Calu3 (cell line): Measurements from ENCODE around the gene LITAFD. TPM values are rescaled to one million over a fixed set of nuclear protein-coding genes. Genes with fewer than 3 reads are reported as not detected.
"Not testable (repeated sequence)": the region's sequence is repeated elsewhere in the genome, so short reads cannot be mapped to it uniquely, and the experiment has no call there.

ENCODE experiments used
- BruUV-seq: library from RNA; stranded (reverse); fragments of 400-500 nt; replicated peaks from 2 replicates; lab custom pipeline; 2021; lab: Mats Ljungman, UMichigan
- CTCF ChIA-PET: fragments of 300-600 bp; sonication (Branson Sonifier 250); formaldehyde crosslinking; loops from one replicate; lab custom pipeline; 2022; ENCODE audit warnings: antibody characterized with exemption; lab: Charles Lee
- DNase-seq: peaks from one replicate; pipeline ENCODE4 v3.0.0; 2022
- H3K27ac Mint-ChIP-seq: one replicate; pipeline ENCODE4 v1.8.0; 2022; ENCODE audit warnings: mixed read lengths; ENCODE audit not compliant: unreplicated experiment
- H3K27me3 Mint-ChIP-seq: one replicate; pipeline ENCODE4 v1.8.0; 2022; ENCODE audit warnings: mixed read lengths; ENCODE audit not compliant: unreplicated experiment
- H3K36me3 Mint-ChIP-seq: one replicate; pipeline ENCODE4 v1.8.0; 2022; ENCODE audit warnings: mild to moderate bottlenecking, moderate library complexity, mixed read lengths; ENCODE audit not compliant: insufficient read depth, unreplicated experiment
- H3K4me1 Mint-ChIP-seq: one replicate; pipeline ENCODE4 v1.8.0; 2022; ENCODE audit warnings: mild to moderate bottlenecking, low read depth, mixed read lengths; ENCODE audit not compliant: unreplicated experiment
- H3K4me3 Mint-ChIP-seq: one replicate; pipeline ENCODE4 v1.8.0; 2022; ENCODE audit warnings: mild to moderate bottlenecking, low read depth, moderate library complexity, mixed read lengths; ENCODE audit not compliant: unreplicated experiment
- H3K9me3 Mint-ChIP-seq: one replicate; pipeline ENCODE4 v1.8.0; 2022; ENCODE audit warnings: low read depth, mixed read lengths; ENCODE audit not compliant: unreplicated experiment
- CTCF ChIP-seq: fragments of 200-600 bp; IDR thresholded peaks from one replicate; pipeline ENCODE4 v1.8.0; 2022; ENCODE audit warnings: antibody characterized with exemption; ENCODE audit not compliant: unreplicated experiment
- intact Hi-C: fragments of 100-400 bp; cut with micrococcal nuclease; formaldehyde crosslinking; loops from one replicate; pipeline ENCODE4 v1.10.0; 2022; ENCODE audit not compliant: unreplicated experiment
- total RNA-seq: library from RNA; stranded (reverse); gene quantifications from 2 replicates; pipeline ENCODE4 v1.2.3, GENCODE V29; 2022

Gene LITAFD
- total RNA-seq, 1 experiment from 2014 or later: not detected

GRCh38 chr16:8872967-8873865 is 8.9 kb upstream of the LITAFD start:
- H3K27me3 Mint-ChIP-seq: no peaks in the 10 kb centered on the region
- no peak overlapping the region for H3K4me3 Mint-ChIP-seq
- H3K27ac Mint-ChIP-seq: no peak overlapping the region
- peaks cover 16% of the 10 kb centered on the region for H3K36me3 Mint-ChIP-seq
- TF ChIP-seq CTCF: no peak
- no peak for DNase-seq
- H3K4me1 Mint-ChIP-seq: peaks cover 28% of the 10 kb centered on the region
- no TSS peak for BruUV-seq
- H3K9me3 Mint-ChIP-seq: no peaks in the 10 kb centered on the region
- CTCF ChIA-PET: interaction anchor here (0.5 to 1.1 kb wide), 3 partner anchors 82 to 266 kb away, joined by 4 to 6 read pairs (median 4); no protein-coding TSS in a partner anchor
- intact Hi-C loops: no loop called here

- intact Hi-C loops, DNase-seq, H3K4me3 Mint-ChIP-seq, H3K9me3 Mint-ChIP-seq, H3K27me3 Mint-ChIP-seq, BruUV-seq, H3K27ac Mint-ChIP-seq: not testable (repeated sequence)
- H3K36me3 Mint-ChIP-seq: peaks cover 15% of the 10 kb centered on the region
- H3K4me1 Mint-ChIP-seq: peaks cover 33% of the 10 kb centered on the region
- CTCF ChIA-PET: interaction anchor here (0.7 kb wide), 1 partner anchor 82 kb away, joined by 4 read pairs; no protein-coding TSS in a partner anchor
Observed at GRCh38 chr16:8873866-8874195, 8.3 kb upstream of the LITAFD start.

- no TSS peak for BruUV-seq
- no peaks in the 10 kb centered on the region for H3K27me3 Mint-ChIP-seq
- peaks cover 29% of the 10 kb centered on the region for H3K4me1 Mint-ChIP-seq
- intact Hi-C loops: no loop called here
- TF ChIP-seq CTCF: no peak
- H3K36me3 Mint-ChIP-seq: peaks cover 12% of the 10 kb centered on the region
- no peak overlapping the region for H3K27ac Mint-ChIP-seq
- no peak overlapping the region for H3K4me3 Mint-ChIP-seq
- DNase-seq: no peak
- H3K9me3 Mint-ChIP-seq: no peaks in the 10 kb centered on the region
- CTCF ChIA-PET: interaction anchor here (0.6 kb wide), 1 partner anchor 265 kb away, joined by 3 read pairs; no protein-coding TSS in a partner anchor
Observed at GRCh38 chr16:8874388-8874787, 7.8 kb upstream of the LITAFD start.

- CTCF ChIA-PET: interaction anchor here (0.6 kb wide), 1 partner anchor 167 kb away, joined by 3 read pairs; no protein-coding TSS in a partner anchor
Observed at GRCh38 chr16:8875317-8875716, 6.8 kb upstream of the LITAFD start.

GRCh38 chr16:8877894-8878522 is 4.1 kb upstream of the LITAFD start:
- DNase-seq: peak; percentile 47
- intact Hi-C loops: no loop called here
- Mint-ChIP-seq H3K4me3 (no peak overlapping the region), H3K4me1 (peaks cover 16% of the 10 kb centered on the region), H3K27ac (peak overlapping the region; percentile 1), H3K9me3 (no peaks in the 10 kb centered on the region), H3K36me3 (peaks cover 10% of the 10 kb centered on the region), H3K27me3 (no peaks in the 10 kb centered on the region)
- CTCF ChIA-PET: interaction anchor here (0.9 to 1.4 kb wide), 3 partner anchors 9 to 13 kb away, joined by 3 to 8 read pairs (median 3); partner anchors contain the start of gene CARHSP1
- no peak for TF ChIP-seq CTCF
- no TSS peak for BruUV-seq

More at GRCh38 chr16:8875317-8875716, 6.8 kb upstream of the LITAFD start:
- intact Hi-C loops, BruUV-seq, H3K4me3 Mint-ChIP-seq, DNase-seq, H3K9me3 Mint-ChIP-seq, H3K36me3 Mint-ChIP-seq, H3K27ac Mint-ChIP-seq, H3K27me3 Mint-ChIP-seq: not testable (repeated sequence)
- H3K4me1 Mint-ChIP-seq: peaks cover 25% of the 10 kb centered on the region
